H1 (cell line): ENCODE data around the gene ULK1. TPM values are rescaled to one million over a fixed set of nuclear protein-coding genes. Genes with fewer than 3 reads are reported as not detected.
A peak's percentile ranks its signal among the peaks of the same experiment; 100 is the strongest.

ENCODE experiments used
- CTCF ChIA-PET: fragments of 300-600 bp; sonication (Branson Sonifier 250); formaldehyde crosslinking; loops from one replicate; lab custom pipeline; 2021; ENCODE audit not compliant: partially characterized antibody; lab: Charles Lee
- POLR2A ChIA-PET: fragments of 300-600 bp; sonication (Branson Sonifier 250); formaldehyde crosslinking; loops from one replicate; lab custom pipeline; 2021; ENCODE audit warnings: inconsistent platforms; ENCODE audit not compliant: partially characterized antibody; lab: Charles Lee
- DNase-seq, 2 experiments: peaks; one replicate each; pipeline versions ENCODE4 v3.0.0 to v3.0.0-alpha.2; 2010 to 2022; ENCODE audit warnings: low spot score in 2 of 2, low read depth in 1 of 2, mixed read lengths in 1 of 2
- FAIRE-seq: peaks from 2 replicates; lab custom pipeline; 2011; peaks lifted over from hg19 to GRCh38; lab: Jason Lieb, UNC
- H2AFZ ChIP-seq: 2 replicates; pipeline ENCODE4 v1.8.1; 2012; ENCODE audit warnings: low read length, inconsistent platforms
- H2AK5ac ChIP-seq: 2 replicates; pipeline ENCODE4 v1.6.1; 2013; ENCODE audit warnings: low read depth, low read length
- H2BK120ac ChIP-seq: replicated peaks from 2 replicates; pipeline ENCODE3; 2013; ENCODE audit warnings: low read depth, low read length, inconsistent platforms
- H2BK12ac ChIP-seq: 2 replicates; pipeline ENCODE4 v1.6.1; 2013; ENCODE audit warnings: low read depth, low read length
- H2BK15ac ChIP-seq: 2 replicates; pipeline ENCODE4 v1.6.1; 2013; ENCODE audit warnings: low read length
- H2BK20ac ChIP-seq: 2 replicates; pipeline ENCODE4 v1.6.1; 2013; ENCODE audit warnings: low read length
- H2BK5ac ChIP-seq: 2 replicates; pipeline ENCODE4 v1.6.1; 2013; ENCODE audit warnings: low read depth, low read length
- H3K14ac ChIP-seq: 2 replicates; pipeline ENCODE4 v1.6.1; 2013; ENCODE audit warnings: inconsistent platforms; ENCODE audit not compliant: insufficient read length
- H3K18ac ChIP-seq: 2 replicates; pipeline ENCODE4 v1.6.1; 2013; ENCODE audit warnings: low read length; ENCODE audit errors: extremely low read depth
- H3K23ac ChIP-seq: 2 replicates; pipeline ENCODE4 v1.6.1; 2013; ENCODE audit warnings: inconsistent platforms; ENCODE audit not compliant: insufficient read length
- H3K23me2 ChIP-seq: 2 replicates; pipeline ENCODE4 v1.6.1; 2013; ENCODE audit warnings: low read depth, low read length
- H3K27ac ChIP-seq: 2 replicates; pipeline ENCODE4 v1.6.1; 2011; ENCODE audit warnings: low read depth, low read length, inconsistent platforms
- H3K27me3 ChIP-seq, 4 experiments: replicated peaks in 1 of 4; 1 replicate in 1 of 4; 2 replicates in 3 of 4; pipeline versions ENCODE4 v1.6.1 to v1.8.1; 2011 to 2013; ENCODE audit warnings: low read length in 3 of 4, mild to moderate bottlenecking in 3 of 4, inconsistent platforms in 2 of 4, mixed read lengths in 2 of 4, moderate library complexity in 1 of 4; ENCODE audit not compliant: control insufficient read depth in 3 of 4, insufficient read depth in 3 of 4; ENCODE audit errors: extremely low read depth in 1 of 4
- H3K36me3 ChIP-seq, 4 experiments: 2 replicates each; pipeline versions ENCODE4 v1.6.1 to v1.8.1; 2011 to 2013; ENCODE audit warnings: mild to moderate bottlenecking in 4 of 4, low read length in 3 of 4, moderate library complexity in 2 of 4, control low read depth in 1 of 4, inconsistent platforms in 1 of 4; ENCODE audit not compliant: insufficient read depth in 4 of 4, control insufficient read depth in 2 of 4
- H3K4ac ChIP-seq: replicated peaks from 2 replicates; pipeline ENCODE3; 2013; ENCODE audit warnings: low read length, low read depth, mixed read lengths, inconsistent platforms; ENCODE audit not compliant: insufficient read length
- H3K4me1 ChIP-seq, 4 experiments: replicated peaks in 1 of 4; 1 replicate in 1 of 4; 2 replicates in 3 of 4; pipeline versions ENCODE4 v1.6.1 to v1.8.1; 2011 to 2013; ENCODE audit warnings: low read length in 3 of 4, inconsistent platforms in 2 of 4, mixed read lengths in 1 of 4; ENCODE audit not compliant: insufficient read depth in 4 of 4, control insufficient read depth in 3 of 4
- H3K4me2 ChIP-seq, 2 experiments: 2 replicates each; pipeline versions ENCODE4 v1.6.1 to v1.8.1; 2011 to 2013; ENCODE audit warnings: low read depth in 2 of 2, low read length in 2 of 2, control low read depth in 1 of 2, inconsistent platforms in 1 of 2, mild to moderate bottlenecking in 1 of 2; ENCODE audit not compliant: insufficient read depth in 1 of 2
- H3K4me3 ChIP-seq, 4 experiments: fragments of 200-600, 300-600 bp in 1 of 4; sonication (generic), shearing (Covaris generic), sonication (Bioruptor Twin) in 1 of 4; 2 replicates each; pipeline versions ENCODE4 v1.5.1 to v1.8.1; 2011 to 2016; ENCODE audit warnings: low read length in 4 of 4, low read depth in 3 of 4, control low read depth in 2 of 4, inconsistent platforms in 2 of 4, mild to moderate bottlenecking in 2 of 4, mixed read lengths in 1 of 4, moderate library complexity in 1 of 4; ENCODE audit not compliant: insufficient read depth in 2 of 4; ENCODE audit errors: extremely low read depth in 1 of 4
- H3K56ac ChIP-seq: replicated peaks from 2 replicates; pipeline ENCODE3; 2013; ENCODE audit warnings: low read depth, mild to moderate bottlenecking, mixed read lengths, low read length, inconsistent platforms; ENCODE audit not compliant: insufficient read length
- H3K79me1 ChIP-seq: 2 replicates; pipeline ENCODE4 v1.6.1; 2013; ENCODE audit warnings: low read depth, low read length, control low read depth
- H3K79me2 ChIP-seq, 2 experiments: 2 replicates each; pipeline versions ENCODE4 v1.6.1 to v1.8.1; 2012 to 2013; ENCODE audit warnings: low read length in 2 of 2, mild to moderate bottlenecking in 2 of 2, inconsistent platforms in 1 of 2; ENCODE audit not compliant: insufficient read depth in 2 of 2, control insufficient read depth in 1 of 2
- H3K9ac ChIP-seq, 4 experiments: replicated peaks in 1 of 4; 1 replicate in 1 of 4; 2 replicates in 3 of 4; pipeline versions ENCODE4 v1.6.1 to v1.8.1; 2011 to 2013; ENCODE audit warnings: low read depth in 3 of 4, low read length in 3 of 4, control low read depth in 2 of 4, mild to moderate bottlenecking in 2 of 4, moderate library complexity in 2 of 4, inconsistent platforms in 1 of 4; ENCODE audit errors: extremely low read depth in 1 of 4
- H3K9me3 ChIP-seq, 2 experiments: 2 replicates each; pipeline versions ENCODE4 v1.6.1 to v1.8.1; 2012 to 2013; ENCODE audit warnings: mild to moderate bottlenecking in 2 of 2, moderate library complexity in 2 of 2, control low read depth in 1 of 2, inconsistent platforms in 1 of 2, low read depth in 1 of 2, low read length in 1 of 2, mixed read lengths in 1 of 2; ENCODE audit not compliant: insufficient read depth in 2 of 2
- H4K20me1 ChIP-seq, 2 experiments: replicated peaks in 1 of 2; 2 replicates each; pipeline versions ENCODE3 to v1.8.1; 2011 to 2013; ENCODE audit warnings: inconsistent platforms in 2 of 2, low read length in 2 of 2, mild to moderate bottlenecking in 1 of 2; ENCODE audit not compliant: insufficient read depth in 2 of 2, control insufficient read depth in 1 of 2
- H4K5ac ChIP-seq: 2 replicates; pipeline ENCODE4 v1.6.1; 2013; ENCODE audit warnings: low read length, low read depth, mixed read lengths, inconsistent platforms; ENCODE audit not compliant: insufficient read length
- H4K8ac ChIP-seq: 2 replicates; pipeline ENCODE4 v1.8.0; 2013; ENCODE audit warnings: mild to moderate bottlenecking, moderate library complexity, low read length, inconsistent platforms; ENCODE audit not compliant: insufficient read depth; ENCODE audit errors: extremely low read depth
- H4K91ac ChIP-seq: replicated peaks from 2 replicates; pipeline ENCODE3; 2013; ENCODE audit warnings: low read length, mixed read lengths, inconsistent platforms; ENCODE audit not compliant: insufficient read length
- BRCA1 ChIP-seq: IDR thresholded peaks from 2 replicates; pipeline ENCODE4 v1.6.1; 2012; ENCODE audit warnings: low read depth, low read length, improper control_type of control experiment
- CBX8 ChIP-seq: fragments of 300-800, 300-1000 bp; sonication (generic); IDR thresholded peaks from 2 replicates; pipeline ENCODE4 v1.7.1; 2016; ENCODE audit warnings: low read depth, low read length, borderline replicate concordance
- HDAC6 ChIP-seq: IDR thresholded peaks from one replicate; pipeline ENCODE4 v1.7.1; 2012; ENCODE audit warnings: low read depth, mild to moderate bottlenecking, inconsistent platforms, low read length, moderate library complexity
- SIX5 ChIP-seq: IDR thresholded peaks from 2 replicates; pipeline ENCODE4 v1.6.1; 2011; ENCODE audit warnings: mild to moderate bottlenecking, low read depth, low read length
- YY1 ChIP-seq: IDR thresholded peaks from 2 replicates; pipeline ENCODE4 v1.6.1; 2011; ENCODE audit warnings: low read depth, mild to moderate bottlenecking, low read length
- WGBS, 2 experiments: shearing (Covaris generic) in 1 of 2; methylation state at CpG; one replicate each; pipeline versions ENCODE4 v1.1.6 to v1.1.7; 2013 to 2015; ENCODE audit warnings: low lambda C conversion rate in 2 of 2, mixed read lengths in 2 of 2, inconsistent platforms in 1 of 2, low coverage in 1 of 2, missing lambda C conversion rate in 1 of 2; ENCODE audit not compliant: insufficient replicate concordance in 2 of 2, insufficient coverage in 1 of 2, insufficient read length in 1 of 2; ENCODE audit errors: extremely low coverage in 1 of 2, missing lambda C conversion rate in 1 of 2; 5-methylcytosine and 5-hydroxymethylcytosine counted together
- polyA plus RNA-seq, 7 experiments: library from polyadenylated mRNA; depleted of rRNA in 3 of 7; stranded (reverse) in 5 of 7; unstranded in 2 of 7; fragments of >200 nt in 5 of 7; fragments of 200-250 nt in 2 of 7; gene quantifications; 1 replicate in 5 of 7; 2 replicates in 1 of 7; 4 replicates in 1 of 7; pipeline versions ENCODE4 v1.2.1 to v1.2.3, GENCODE V29; 2011 to 2013; ENCODE audit warnings: missing spikeins in 2 of 7, mixed read lengths in 2 of 7
- total RNA-seq: library from RNA; stranded (reverse); fragmentation: NEBNext Ultra II Directional; extraction: Animal tissue kit (Norgen Biotek cat#: 25700); gene quantifications from 2 replicates; pipeline ENCODE4 v1.2.1, GENCODE V29; 2021
- TF ChIP-seq, protein P1 (sequence below), 3 experiments: IDR thresholded peaks; 1 replicate in 2 of 3; 2 replicates in 1 of 3; pipeline versions ENCODE4 v1.5.1 to v1.6.1; 2011; ENCODE audit warnings: low read length in 3 of 3, mild to moderate bottlenecking in 3 of 3, inconsistent platforms in 2 of 3, low read depth in 1 of 3, moderate library complexity in 1 of 3; ENCODE audit not compliant: insufficient read depth in 1 of 3; ENCODE audit errors: control extremely low read depth in 1 of 3

The ULK1 gene
- total and polyA plus RNA-seq, 2 of the 8 experiments (the other 6 are each of a cell fraction or from before 2014, with no cell fraction given) = 13.0 to 44.1 TPM

DNA sequence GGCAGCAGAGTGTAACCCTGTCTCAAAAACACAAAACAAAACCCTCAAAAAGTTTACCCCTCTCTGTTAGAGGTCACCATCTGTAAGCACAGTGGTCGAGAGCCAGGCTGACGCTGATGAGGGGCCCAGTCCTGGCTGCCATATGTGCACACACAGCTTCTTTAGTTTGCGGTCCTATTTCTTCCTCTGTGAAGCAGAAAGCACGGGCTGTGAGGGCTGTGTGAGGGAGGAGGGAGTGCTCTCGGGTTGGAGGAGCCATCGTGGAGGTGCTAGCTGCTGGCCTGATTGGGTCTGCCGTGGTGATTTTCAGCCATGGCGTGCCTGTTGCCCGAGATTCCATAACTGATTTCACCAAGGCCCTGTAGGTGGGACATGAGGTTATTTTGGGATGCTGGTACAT, 3.5 kb downstream of the ULK1 start:
- Histone ChIP-seq H3K23ac (no peak overlapping the region), H3K79me1 (peaks cover 11% of the 10 kb centered on the region), H3K27me3 (no peaks in the 10 kb centered on the region), H3K9ac (no peak overlapping the region), H3K9me3 (no peaks in the 10 kb centered on the region), H3K56ac (no peak overlapping the region), H3K4me2 (no peak overlapping the region), H2BK120ac (no peak overlapping the region), H2AFZ (no peak overlapping the region), H3K4me3 (no peak overlapping the region), H3K14ac (no peak overlapping the region), H2BK5ac (no peak overlapping the region), H3K36me3 (peaks cover 0 to 7% (median 3%) of the 10 kb centered on the region in 4 experiments; a peak in 3 of 8 replicates), H3K79me2 (peaks cover 0 to 46% of the 10 kb centered on the region in 2 experiments; a peak in 1 of 4 replicates), H3K23me2 (peaks cover 9% of the 10 kb centered on the region; the same call in 1 of the 2 replicates), H4K20me1 (peaks cover 17 to 25% of the 10 kb centered on the region in 2 experiments), H2BK12ac (no peak overlapping the region), H3K27ac (no peak overlapping the region), H3K4ac (no peak overlapping the region), H4K8ac (peak overlapping the region; percentile 45; the same call in 1 of the 2 replicates), H2AK5ac (no peak overlapping the region), H2BK15ac (no peak overlapping the region), H3K4me1 (peaks cover 0 to 16% (median 15%) of the 10 kb centered on the region in 4 experiments; a peak in 6 of 7 replicates), H4K91ac (no peak overlapping the region), H3K18ac (no peak overlapping the region), H2BK20ac (no peak overlapping the region), H4K5ac (no peak overlapping the region)
- 93% methylated on average over 9 of the region's 9 CpGs; no CpG with 5 or more reads in 1 of the 2 experiments for WGBS, 2 experiments
- ChIA-PET CTCF (no interaction called here), POLR2A (interaction anchor here (0.6 to 2.6 kb wide), 6 partner anchors 14 to 180 kb away, joined by 3 to 10 read pairs (median 5); partner anchors contain the start of gene PUS1)
- DNase-seq = no peak
- FAIRE-seq = no peak
- TF ChIP-seq, protein P1, sequence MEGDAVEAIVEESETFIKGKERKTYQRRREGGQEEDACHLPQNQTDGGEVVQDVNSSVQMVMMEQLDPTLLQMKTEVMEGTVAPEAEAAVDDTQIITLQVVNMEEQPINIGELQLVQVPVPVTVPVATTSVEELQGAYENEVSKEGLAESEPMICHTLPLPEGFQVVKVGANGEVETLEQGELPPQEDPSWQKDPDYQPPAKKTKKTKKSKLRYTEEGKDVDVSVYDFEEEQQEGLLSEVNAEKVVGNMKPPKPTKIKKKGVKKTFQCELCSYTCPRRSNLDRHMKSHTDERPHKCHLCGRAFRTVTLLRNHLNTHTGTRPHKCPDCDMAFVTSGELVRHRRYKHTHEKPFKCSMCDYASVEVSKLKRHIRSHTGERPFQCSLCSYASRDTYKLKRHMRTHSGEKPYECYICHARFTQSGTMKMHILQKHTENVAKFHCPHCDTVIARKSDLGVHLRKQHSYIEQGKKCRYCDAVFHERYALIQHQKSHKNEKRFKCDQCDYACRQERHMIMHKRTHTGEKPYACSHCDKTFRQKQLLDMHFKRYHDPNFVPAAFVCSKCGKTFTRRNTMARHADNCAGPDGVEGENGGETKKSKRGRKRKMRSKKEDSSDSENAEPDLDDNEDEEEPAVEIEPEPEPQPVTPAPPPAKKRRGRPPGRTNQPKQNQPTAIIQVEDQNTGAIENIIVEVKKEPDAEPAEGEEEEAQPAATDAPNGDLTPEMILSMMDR (IDR thresholded peaks at IDR 0.05; ENCODE audit: control extremely low read depth in 1 of 3, insufficient read depth in 1 of 3, low read depth in 1 of 3, low read length in 3 of 3) = no peak
- no peak for TF ChIP-seq SIX5
- TF ChIP-seq BRCA1 = no peak
- TF ChIP-seq YY1 = no peak
- TF ChIP-seq CBX8 = no peak
- TF ChIP-seq HDAC6 = no peak
